HTERT RPE-1 (cell line): ENCODE data around the gene SYCN.
"Not testable (repeated sequence)": the region's sequence is repeated elsewhere in the genome, so short reads cannot be mapped to it uniquely, and the experiment has no call there.

Experiments
- in situ Hi-C: fragments of 300-500 bp; cut with MboI; formaldehyde crosslinking; loops from 4 replicates; pipeline ENCODE4 v1.14.3; 2020; ENCODE audit warnings: low sequenced_read_pairs

Gene SYCN, protein sequence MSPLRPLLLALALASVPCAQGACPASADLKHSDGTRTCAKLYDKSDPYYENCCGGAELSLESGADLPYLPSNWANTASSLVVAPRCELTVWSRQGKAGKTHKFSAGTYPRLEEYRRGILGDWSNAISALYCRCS

DNA sequence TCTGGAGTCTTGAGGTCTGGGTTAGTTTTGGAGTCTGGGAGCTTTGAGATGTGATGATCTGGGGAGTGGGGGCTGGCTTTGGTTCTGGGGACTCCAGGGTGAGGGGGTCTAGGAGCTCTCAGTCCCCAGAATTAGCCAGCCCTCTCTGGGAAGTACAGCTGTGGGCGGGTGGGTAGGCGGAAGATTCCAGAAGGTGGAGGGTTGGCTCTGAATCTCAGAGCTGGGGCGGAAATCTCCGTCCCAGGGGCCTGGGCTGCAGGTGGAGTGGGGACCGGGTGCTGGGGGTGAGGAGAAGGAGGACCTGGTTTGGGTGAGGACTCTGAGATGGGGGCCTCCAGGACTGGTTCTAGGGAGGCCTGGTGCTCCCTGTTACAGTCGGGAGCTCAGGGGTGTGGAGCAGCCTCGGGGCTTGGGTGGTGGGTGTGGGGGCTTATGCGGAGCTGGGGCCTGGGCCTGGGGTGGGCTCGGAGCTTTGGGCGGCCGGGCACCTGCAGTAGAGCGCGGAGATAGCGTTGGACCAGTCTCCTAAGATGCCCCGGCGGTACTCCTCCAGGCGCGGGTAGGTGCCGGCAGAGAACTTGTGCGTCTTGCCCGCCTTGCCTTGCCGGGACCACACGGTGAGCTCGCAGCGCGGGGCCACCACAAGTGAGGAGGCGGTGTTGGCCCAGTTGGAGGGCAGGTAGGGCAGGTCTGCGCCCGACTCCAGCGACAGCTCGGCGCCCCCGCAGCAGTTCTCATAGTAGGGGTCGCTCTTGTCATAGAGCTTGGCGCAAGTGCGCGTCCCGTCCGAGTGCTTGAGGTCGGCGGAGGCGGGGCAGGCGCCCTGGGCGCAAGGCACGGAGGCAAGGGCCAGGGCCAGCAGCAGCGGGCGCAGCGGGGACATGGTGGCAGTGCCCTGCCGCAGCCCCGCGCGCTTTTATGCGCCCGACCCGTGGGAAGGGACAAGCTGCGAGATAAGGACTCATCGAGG is at the start of gene SYCN:
SYCN (minus strand) TSS at position 892 of the 970 bp plus-strand sequence; CDS start at position 883, 9 bp downstream.
- in situ Hi-C loops: no loop called here

DNA sequence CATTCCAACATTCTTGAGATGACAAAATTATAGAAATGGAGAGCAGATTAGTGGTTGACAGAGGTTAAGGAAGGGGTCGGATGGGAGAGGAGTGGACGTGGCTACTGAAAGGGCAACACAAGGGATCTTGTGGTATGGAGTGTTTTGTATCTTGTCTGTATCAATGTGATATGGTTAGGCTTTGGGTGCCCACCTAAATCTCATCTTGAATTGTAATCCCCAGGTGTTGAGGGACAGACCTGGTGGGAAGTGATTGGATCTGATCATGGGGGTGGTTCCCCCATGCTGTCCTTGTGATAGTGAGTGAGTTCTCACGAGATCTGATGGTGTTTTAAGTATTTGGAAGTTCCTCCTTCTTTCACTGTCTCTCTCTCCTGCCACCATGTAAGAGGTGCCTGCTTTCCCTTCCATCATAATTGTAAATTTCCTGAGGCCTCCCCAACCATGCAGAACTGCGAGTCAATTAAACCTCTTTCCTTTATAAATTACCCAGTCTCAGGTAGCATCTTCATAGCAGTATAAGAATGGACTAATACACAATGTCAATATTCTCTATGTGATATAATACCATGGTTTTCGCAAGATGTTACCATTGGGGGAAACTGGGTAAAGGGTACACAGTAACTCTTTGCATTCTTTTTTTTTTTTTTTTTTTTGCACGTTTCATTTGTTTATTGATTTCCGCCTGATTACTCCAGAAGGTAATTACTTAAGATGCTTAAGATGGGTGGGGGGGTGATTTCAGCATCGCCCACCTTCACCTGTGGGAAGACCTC is 49.5 kb upstream of the SYCN start:
- in situ Hi-C loops: no loop called here

DNA sequence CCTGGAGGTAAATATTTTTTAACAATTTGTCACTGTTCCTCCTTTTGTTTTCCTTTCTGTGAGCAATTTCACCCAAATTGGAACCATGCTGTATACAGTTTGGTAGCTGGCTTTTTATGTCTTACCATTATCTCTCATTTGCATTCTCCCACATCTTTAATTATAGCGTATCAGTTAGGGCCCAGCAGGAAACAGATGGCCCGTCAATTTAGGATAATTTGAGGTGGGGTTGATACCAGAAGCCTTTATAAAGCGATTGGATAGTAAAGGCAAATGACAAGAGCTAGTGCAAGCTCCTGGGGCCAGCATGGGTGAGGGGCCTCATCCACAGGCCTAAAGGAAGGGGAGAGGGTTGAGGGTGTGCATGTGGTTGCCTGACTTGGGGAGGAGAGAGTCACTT is 48.4 kb upstream of the SYCN start:
- in situ Hi-C loops: no loop called here

DNA sequence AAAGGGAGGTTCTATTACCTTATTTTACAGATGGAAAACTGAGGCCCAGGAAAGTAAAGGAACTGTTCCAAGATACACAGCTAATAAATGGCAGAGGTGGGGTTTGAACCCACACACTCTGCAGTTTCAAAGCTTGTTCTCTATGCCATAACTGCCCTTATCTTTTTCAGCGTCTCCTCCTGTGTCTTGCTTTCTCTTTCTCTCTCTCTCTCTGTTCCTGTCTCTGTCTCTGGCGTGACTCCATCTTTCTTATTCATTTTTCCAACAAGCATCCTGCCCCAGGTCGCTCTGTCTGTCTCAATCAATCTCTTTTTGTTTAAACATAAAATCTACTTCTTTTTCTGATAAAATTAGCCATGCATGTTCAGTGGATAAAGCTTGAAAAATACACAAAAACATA is 47.8 kb upstream of the SYCN start:
- in situ Hi-C loops: no loop called here

DNA sequence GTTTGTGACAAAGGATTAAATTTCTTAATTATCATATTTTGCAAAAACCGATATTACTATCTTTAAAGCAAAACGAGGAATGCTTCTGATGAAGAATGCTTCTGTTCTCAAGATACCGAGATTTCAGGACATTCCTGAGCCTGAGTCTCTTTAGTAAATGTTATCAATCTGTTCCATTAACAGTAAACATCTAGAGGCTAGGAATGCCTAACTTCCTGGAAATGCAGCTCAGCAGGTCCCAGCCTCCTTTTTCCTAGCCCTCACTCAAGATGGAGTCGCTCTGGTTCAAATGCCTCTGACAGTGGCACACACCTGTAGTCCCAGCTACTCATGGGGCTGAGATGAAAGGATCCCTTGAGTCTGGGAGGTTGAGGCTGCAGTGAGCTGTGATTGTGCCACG is 47.0 kb upstream of the SYCN start:
- in situ Hi-C loops: no loop called here

DNA sequence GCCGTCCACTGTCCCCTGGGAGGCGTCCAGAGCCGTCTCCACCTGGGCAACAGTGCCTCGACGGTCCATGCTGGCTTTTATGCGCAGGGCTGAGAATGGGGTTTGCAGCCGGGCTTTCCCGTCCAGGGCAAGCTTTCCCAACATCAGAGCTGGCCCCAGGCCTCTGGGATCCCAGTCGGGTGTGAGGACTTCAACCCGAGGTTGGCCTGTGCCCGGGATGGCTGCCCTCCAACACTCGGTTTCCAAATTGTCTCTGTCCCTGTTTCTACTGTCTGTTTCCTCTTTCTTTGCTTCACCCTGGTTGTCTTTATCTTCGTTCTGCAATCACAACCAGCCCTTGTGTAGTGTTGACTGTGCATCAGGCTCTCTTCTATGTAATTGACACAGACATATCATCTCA is 44.7 kb upstream of the SYCN start, which contains the start of gene IFNL4:
IFNL4 (minus strand) TSS at position 51 of the 400 bp plus-strand sequence.
- in situ Hi-C loops: no loop called here

DNA sequence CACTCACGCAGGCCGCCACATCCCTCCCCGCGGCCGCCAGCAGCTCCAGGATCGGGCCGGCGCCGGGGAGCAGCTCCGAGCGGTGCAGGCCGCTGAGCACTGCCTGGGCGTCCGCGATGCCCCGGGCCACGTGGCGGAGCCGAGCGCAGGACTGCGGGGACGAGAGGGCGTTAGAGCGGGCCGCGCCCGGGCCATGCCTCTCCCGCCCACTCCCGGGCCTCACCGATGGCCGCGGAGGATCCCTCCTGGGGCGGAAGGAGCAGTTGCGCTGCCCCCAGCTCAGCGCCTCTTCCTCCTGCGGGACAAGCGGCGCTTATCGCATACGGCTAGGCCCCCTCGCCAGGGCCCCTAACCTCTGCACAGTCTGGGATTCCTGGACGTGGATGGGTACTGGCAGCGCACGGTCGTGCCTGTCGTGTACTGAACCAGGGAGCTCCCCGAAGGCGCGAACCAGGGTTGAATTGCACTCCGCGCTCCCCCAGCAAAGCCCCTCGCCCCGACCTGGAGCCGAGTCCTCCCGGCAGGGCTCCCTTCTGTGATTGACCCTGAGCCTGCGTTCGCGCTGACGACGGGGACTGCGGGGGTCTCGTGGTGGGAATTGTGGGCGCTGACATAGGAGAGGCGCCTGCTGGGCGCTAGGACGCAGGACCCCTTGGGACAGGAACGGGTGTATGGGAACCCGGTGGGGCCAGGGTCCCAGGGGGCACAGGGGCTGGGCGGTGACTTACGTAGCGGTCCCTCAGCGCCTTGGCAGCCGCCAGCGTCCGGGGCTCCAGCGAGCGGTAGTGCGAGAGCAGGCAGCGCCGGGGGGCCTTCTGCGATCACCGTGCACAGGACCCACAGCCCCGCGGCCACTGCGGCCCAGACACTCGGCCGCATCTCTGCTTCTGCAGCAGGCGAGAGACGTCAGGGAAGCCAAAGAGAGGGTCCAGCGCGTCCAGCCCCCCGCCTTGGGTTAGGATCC is 43.9 kb upstream of the SYCN start:
- in situ Hi-C loops: no loop called here

DNA sequence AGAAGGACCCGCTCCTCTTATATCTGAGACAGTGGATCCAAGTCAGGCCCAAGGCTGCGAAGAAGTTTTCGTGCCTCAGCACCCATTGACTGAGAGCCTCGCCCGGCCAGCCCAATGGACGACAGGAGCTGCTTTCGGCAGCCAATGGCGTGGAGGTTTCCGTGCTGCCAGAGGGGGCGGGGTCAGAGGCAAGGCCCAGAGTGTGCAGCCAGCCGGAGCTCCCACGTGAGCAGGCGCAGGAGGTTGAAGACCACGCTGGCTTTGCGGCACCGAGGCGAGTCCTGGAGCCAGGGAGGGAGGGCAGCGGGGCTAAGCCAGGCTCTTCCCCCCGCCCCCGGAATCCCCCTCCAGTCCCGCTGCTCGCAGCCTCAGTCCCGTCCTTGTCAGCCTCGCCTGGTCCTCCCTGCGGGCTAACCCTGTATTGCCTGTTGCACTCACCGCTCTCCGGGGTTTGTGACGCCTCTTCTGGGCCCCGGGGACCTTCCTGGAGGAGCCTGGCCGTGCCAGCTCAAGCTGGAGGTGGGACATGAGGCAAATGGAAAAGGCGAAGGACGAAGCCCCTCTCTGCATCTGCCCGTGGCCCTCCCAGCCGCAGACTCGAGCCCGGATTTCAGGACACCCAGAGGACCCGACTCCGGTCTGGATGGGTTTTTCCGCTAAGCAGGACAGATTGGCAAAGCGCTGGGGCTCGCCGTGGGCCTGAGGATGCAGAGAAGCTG is 43.0 kb upstream of the SYCN start:
- in situ Hi-C loops: no loop called here

DNA sequence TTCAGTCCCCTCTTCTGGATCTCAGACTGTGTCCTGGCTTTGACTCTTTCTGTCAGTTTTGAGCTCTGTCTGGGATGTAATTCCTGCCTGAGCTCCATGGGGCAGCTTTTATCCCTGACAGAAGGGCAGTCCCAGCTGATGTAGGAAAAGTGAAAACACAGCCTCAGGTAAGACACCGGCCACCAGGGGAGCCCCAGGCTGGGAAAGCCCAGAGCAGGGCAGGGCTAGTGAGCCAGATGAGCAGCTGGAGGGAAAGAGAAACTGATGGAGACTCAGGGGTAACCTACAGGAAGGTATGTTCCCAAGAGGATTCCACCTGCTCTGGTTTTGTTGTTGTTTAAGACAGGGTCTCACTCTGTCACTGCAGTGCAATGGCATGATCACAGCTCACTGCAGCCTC is 41.1 kb upstream of the SYCN start:
- in situ Hi-C loops: not testable (repeated sequence)

DNA sequence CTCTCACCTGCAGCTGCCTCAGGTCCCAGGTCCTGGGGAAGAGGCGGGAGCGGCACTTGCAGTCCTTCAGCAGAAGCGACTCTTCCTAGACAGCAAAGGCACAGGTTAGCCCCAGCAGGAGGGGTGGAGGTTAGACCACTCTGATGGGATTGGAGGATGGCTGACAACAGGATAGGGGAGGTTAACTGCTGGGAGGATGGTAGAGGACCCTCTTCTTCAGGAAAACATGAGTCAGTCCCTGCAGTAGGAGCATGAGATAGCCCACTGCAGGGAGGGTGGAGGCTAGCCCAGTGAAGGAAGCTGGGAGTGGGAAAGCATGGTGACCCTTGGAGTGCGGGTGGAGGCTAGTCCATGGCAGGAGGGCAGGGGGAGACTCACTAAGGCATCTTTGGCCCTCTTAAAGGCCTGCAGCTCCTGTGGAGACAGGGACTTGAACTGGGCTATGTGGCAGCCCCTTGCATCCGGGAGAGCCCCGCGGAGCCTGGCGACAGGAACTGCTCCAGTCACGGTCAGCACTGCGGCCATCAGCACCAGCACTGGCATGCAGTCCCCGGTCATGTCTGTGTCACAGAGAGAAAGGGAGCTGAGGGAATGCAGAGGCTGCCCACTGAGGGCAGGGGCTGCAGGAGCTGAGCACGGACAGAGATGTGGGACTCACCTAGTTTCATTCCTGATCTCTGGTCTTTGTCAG is 40.5 kb upstream of the SYCN start, which contains the start of gene IFNL3:
IFNL3 (minus strand) TSS at position 597 of the 691 bp plus-strand sequence; CDS start at position 558, 39 bp downstream.
- in situ Hi-C loops: not testable (repeated sequence)

DNA sequence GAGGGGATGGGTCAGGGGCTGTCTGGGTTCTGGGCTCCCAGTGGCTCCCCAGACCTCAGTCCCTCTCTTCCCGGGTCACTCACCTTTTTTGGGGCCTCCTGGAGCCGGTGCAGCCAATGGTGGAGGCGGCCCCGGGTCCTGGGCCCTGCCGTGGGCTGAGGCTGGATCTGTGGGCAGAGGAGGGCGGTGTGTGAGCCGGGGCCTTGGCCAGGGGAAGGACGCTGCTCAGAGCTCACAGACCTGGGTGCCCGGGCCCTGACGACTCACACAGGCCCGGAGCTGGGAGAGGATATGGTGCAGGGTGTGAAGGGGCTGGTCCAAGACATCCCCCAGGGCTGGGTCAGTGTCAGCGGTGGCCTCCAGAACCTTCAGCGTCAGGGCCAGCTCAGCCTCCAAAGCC is 39.7 kb upstream of the SYCN start:
- in situ Hi-C loops: not testable (repeated sequence)

DNA sequence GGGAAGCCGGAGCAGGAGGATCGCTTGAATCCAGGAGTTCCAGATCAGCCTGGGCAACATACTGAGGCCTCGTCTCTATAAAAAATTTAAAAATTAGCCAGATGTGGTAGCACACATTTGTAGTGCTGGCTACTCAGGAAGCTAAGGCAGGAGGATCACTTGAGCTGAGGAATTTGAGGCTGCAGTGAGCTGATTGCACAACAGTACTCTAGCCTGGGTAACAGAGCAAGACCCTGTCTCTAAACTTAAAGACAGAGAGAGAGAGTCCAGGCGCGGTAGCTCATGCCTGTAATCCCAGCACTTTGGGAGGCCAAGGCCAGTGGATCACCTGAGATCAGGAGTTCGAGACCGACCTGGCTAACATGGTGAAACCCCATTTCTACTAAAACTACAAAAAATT is 36.4 kb upstream of the SYCN start:
- in situ Hi-C loops: no loop called here

DNA sequence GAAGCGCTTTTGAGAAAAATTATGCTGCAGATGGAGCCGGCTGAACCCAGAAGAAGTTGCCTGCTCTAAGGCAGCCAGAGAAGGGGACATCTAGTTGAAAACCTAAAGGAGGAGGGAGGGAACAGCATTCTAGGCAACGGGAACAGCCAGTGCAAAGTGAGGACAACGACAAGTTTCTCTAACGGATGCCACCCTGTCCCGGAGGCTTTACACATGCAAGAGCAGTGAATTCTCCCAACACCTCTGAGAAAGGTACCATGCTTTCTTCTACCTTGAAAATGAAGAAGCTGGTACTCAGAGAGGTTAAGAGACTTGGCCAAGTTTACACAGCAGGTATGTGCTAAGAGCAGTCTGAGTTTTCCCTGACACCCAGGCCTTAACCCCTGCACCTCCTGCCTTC is 34.9 kb upstream of the SYCN start:
- in situ Hi-C loops: no loop called here

DNA sequence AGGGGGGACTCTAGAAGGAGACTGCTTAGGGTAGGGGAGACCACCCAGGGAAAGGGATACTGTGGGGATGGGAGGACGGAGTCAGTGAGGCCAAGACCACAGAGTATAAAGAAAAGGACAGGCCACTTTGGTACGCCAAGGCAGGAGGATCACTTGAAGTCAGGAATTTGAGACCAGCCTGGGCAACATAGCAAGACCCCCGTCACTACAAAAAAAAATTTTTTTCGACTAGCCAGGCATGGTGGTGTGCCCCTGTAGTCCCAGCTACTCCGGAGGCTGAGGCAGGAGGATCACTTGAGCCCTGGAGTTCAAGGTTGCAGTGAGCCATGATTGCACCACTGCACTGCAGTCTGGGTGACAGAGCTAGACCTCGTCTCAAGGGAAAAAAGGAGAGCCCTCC is 34.1 kb upstream of the SYCN start:
- in situ Hi-C loops: no loop called here

DNA sequence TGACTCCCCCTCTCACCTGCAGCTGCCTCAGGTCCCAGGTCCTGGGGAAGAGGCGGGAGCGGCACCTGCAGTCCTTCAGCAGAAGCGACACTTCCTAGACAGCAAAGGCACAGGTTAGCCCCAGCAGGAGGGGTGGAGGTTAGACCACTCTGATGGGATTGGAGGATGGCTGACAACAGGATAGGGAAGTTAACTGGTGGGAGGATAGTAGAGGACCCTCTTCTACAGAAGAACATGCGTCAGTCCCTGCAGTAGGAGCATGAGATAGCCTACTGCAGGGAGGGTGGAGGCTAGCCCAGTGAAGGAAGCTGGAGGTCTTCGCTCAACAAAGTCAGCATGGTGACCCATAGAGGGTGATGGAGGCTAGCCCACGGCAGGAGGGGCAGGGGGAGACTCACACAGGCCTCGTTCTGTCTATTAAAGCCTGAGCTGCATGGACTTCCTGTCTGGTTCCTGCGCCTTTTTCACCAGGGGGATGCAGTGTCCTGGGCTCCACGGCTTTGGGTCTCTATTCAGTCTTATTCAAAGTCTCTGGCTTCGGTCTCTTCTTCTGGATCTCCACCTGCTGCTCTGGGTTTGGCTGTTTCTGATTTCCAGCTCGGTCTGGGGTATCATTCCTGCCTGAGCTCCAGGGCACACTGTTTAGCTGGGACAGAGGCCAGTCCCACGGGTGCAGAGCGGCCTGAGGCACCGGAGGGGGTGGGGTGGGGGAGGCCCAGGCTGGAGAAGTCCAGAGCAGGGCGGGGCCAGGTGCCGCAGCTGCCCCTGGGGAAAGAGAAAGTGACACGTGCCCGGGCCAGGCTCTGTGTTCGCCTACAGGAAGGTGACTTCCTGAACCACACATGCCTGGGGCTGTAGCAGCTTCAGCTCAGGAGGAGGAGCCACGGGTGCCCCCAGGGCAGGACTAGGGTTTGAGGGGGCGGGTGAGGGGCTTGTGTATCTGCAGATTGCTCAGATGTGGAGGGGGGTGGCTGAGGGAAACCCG is 33.4 kb upstream of the SYCN start:
- in situ Hi-C loops: no loop called here

DNA sequence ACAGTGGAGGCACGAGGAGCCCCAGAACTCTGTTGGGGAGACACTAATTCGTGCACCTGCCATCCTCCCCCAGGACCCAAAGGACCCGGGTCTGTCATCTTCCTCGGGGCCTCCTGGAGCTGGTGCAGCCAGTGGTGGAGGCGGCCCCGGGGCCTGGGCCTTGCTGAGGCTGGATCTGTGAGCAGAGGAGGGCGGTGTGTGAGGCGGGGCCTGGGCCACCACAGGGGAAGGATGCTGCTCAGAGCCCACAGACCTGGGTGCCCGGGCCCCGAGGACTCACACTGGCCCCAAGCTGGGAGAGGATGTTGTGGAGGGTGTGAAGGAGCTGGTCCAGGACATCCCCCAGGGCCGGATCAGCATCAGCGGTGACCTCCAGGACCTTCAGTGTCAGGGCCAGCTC is 32.5 kb upstream of the SYCN start:
- in situ Hi-C loops: no loop called here

DNA sequence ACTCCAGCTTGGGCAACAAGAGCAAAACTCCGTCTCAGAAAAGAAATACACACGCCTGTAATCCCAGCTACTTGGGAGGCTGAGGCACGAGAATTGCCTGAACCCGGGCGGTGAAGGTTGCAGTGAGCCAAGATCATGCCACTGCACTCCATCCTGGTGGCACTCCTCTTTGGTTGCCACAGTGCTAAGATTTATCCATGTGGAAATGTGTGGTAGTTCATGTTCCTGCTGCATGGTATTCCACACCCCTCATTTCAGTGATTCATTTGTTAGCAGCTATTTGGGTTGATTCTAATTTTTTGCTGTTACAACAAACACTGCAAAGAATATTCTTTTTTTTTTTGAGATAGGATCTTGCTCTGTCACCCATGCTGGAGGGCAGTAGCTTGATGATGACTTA is 28.6 kb upstream of the SYCN start:
- in situ Hi-C loops: no loop called here
